Loucy (cell line): Measurements from ENCODE around the gene ERICH2.
"Not testable (repeated sequence)": the region's sequence is repeated elsewhere in the genome, so short reads cannot be mapped to it uniquely, and the experiment has no call there.

Experiments
- H2AFZ ChIP-seq: fragments of 200-600 bp; sonication (generic); 2 replicates; pipeline ENCODE4 v1.6.0; 2016; ENCODE audit warnings: antibody characterized with exemption, mild to moderate bottlenecking, low read length, moderate library complexity
- H3F3A ChIP-seq: fragments of 200-600 bp; 2 replicates; pipeline ENCODE4 v1.6.0; 2016; ENCODE audit warnings: antibody characterized with exemption, low read depth, mild to moderate bottlenecking
- H3K27me3 ChIP-seq: fragments of 200-600 bp; sonication (generic); 2 replicates; pipeline ENCODE4 v1.6.1; 2014; ENCODE audit warnings: low read length, mild to moderate bottlenecking; ENCODE audit not compliant: insufficient read depth, poor library complexity, severe bottlenecking
- H3K36me3 ChIP-seq: fragments of 200-600 bp; sonication (generic); 2 replicates; pipeline ENCODE4 v1.6.1; 2016; ENCODE audit warnings: low read length; ENCODE audit not compliant: insufficient read depth
- H3K4me1 ChIP-seq: fragments of 200-600 bp; sonication (generic); 2 replicates; pipeline ENCODE4 v1.5.1; 2014; ENCODE audit warnings: low read length, mild to moderate bottlenecking; ENCODE audit not compliant: insufficient read depth, poor library complexity, severe bottlenecking
- H3K4me2 ChIP-seq: fragments of 200-600 bp; sonication (generic); 2 replicates; pipeline ENCODE4 v1.6.0; 2014; ENCODE audit warnings: antibody characterized with exemption, low read length, low read depth, mild to moderate bottlenecking; ENCODE audit not compliant: poor library complexity, severe bottlenecking
- H3K4me3 ChIP-seq: fragments of 200-600 bp; sonication (generic); 2 replicates; pipeline ENCODE4 v1.5.1; 2014; ENCODE audit warnings: low read length, mild to moderate bottlenecking, mixed read lengths; ENCODE audit not compliant: poor library complexity, severe bottlenecking
- H3K79me2 ChIP-seq: fragments of 200-600 bp; sonication (generic); 2 replicates; pipeline ENCODE4 v1.6.1; 2014; ENCODE audit warnings: low read length; ENCODE audit not compliant: insufficient read depth
- H3K9ac ChIP-seq: fragments of 200-600 bp; sonication (generic); 2 replicates; pipeline ENCODE4 v1.6.0; 2014; ENCODE audit warnings: mild to moderate bottlenecking, low read depth, low read length, moderate library complexity; ENCODE audit not compliant: poor library complexity, severe bottlenecking
- H3K9me2 ChIP-seq: fragments of 200-600 bp; sonication (generic); replicated peaks from 2 replicates; pipeline ENCODE4 v1.6.1; 2016; ENCODE audit warnings: low read depth, low read length, mixed read lengths
- H3K9me3 ChIP-seq: fragments of 200-600 bp; sonication (generic); 2 replicates; pipeline ENCODE4 v1.6.1; 2014; ENCODE audit warnings: mild to moderate bottlenecking, antibody characterized with exemption, low read length, low read depth; ENCODE audit not compliant: insufficient read depth
- H4K20me1 ChIP-seq: fragments of 200-600 bp; sonication (generic); 2 replicates; pipeline ENCODE4 v1.6.0; 2014; ENCODE audit warnings: antibody characterized with exemption, low read length, mild to moderate bottlenecking; ENCODE audit not compliant: insufficient read depth, poor library complexity, severe bottlenecking
- CTCF ChIP-seq: fragments of 200-600 bp; sonication (generic); conservative IDR thresholded peaks from 2 replicates; pipeline ENCODE4 v1.5.1; 2014; ENCODE audit warnings: mild to moderate bottlenecking, antibody characterized with exemption, low read length
- EZH2phosphoT487 ChIP-seq: fragments of 200-600 bp; IDR thresholded peaks from 2 replicates; pipeline ENCODE4 v1.6.1; 2018; ENCODE audit warnings: antibody characterized with exemption, mild to moderate bottlenecking, moderate library complexity, borderline replicate concordance

Gene ERICH2

DNA sequence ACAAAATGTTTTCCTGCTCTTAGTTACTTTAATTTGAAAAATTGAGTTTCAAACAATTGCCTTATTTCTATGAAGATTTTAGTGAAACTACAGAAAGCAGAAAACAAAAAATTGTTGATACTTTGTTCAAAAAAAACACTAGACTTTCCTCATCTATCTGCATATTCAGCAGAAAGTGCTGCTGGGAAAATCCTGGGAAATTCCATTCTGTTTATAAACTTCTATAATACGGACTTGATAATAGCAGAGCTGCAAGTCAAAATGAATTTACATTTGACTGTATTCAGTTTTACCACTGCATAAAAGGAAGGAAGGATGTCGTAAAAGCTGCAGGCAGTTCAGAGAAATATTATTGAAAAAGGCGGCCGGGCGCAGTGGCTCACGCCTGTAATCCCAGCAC is 24.9 kb upstream of the ERICH2 start:
- Histone ChIP-seq H4K20me1 (no peaks in the 10 kb centered on the region), H3K4me3 (peak overlapping the region; percentile 43), H3K9me2 (no peaks in the 10 kb centered on the region), H3F3A (no peaks in the 10 kb centered on the region), H3K36me3 (no peaks in the 10 kb centered on the region), H3K9me3 (no peaks in the 10 kb centered on the region), H3K4me1 (peaks cover 22% of the 10 kb centered on the region), H3K79me2 (no peaks in the 10 kb centered on the region), H3K4me2 (peak overlapping the region; percentile 74), H3K27me3 (no peaks in the 10 kb centered on the region), H3K9ac (no peak overlapping the region), H2AFZ (no peak overlapping the region)
- TF ChIP-seq EZH2phosphoT487 (no peak), CTCF (no peak)

- TF ChIP-seq CTCF (no peak), EZH2phosphoT487 (no peak)
- Histone ChIP-seq H3K9me3 (no peaks in the 10 kb centered on the region), H3F3A (no peaks in the 10 kb centered on the region), H3K27me3 (no peaks in the 10 kb centered on the region), H3K4me2 (no peak overlapping the region), H3K79me2 (no peaks in the 10 kb centered on the region), H4K20me1 (no peaks in the 10 kb centered on the region), H3K9ac (no peak overlapping the region), H3K9me2 (no peaks in the 10 kb centered on the region), H3K36me3 (no peaks in the 10 kb centered on the region), H3K4me3 (no peak overlapping the region), H2AFZ (peak overlapping the region; percentile 47), H3K4me1 (peaks cover 22% of the 10 kb centered on the region)
Measured at GRCh38 chr2:170747921-170748320, 22.3 kb upstream of the ERICH2 start.

DNA sequence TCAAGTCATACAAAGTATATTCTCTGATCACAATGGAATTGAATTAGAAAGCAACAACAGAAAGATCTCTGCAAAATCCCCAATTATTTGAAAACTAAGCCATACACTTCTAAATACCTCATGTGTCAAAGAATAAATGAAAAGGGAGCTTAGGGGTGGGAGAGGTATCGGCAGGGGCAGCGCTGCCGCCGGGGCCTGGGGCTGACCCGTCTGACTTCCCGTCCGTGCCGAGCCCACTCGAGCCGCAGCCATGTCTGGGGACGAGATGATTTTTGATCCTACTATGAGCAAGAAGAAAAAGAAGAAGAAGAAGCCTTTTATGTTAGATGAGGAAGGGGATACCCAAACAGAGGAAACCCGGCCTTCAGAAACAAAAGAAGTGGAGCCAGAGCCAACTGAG is 18.6 kb upstream of the ERICH2 start:
- not testable (repeated sequence) for H3F3A ChIP-seq, H3K9ac ChIP-seq, H3K9me3 ChIP-seq, H3K27me3 ChIP-seq, H3K9me2 ChIP-seq, H4K20me1 ChIP-seq, H3K4me1 ChIP-seq, H2AFZ ChIP-seq, H3K4me3 ChIP-seq, H3K4me2 ChIP-seq, H3K79me2 ChIP-seq, H3K36me3 ChIP-seq

DNA sequence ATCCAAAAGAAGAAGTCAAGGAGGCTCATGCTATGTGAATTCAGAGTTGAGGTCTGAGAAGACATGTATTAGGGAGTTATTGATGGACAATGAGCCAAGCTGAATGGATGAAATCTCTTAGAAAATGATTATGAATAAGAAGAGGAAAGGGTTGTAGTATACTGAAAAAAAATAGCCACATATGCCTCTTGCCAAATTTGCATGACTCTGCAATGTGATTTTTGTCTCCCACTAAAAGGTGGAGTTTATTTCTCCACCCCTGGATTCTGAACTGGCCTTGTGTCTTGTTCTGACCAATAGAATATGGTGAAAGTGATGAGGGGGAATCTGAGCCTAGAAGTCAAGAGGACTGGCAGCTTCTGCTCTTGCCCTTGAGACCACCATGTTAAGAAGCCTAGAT is 8.6 kb upstream of the ERICH2 start:
- no peak overlapping the region for H3K9ac ChIP-seq
- H2AFZ ChIP-seq, result no peak overlapping the region
- no peaks in the 10 kb centered on the region for H3K36me3 ChIP-seq
- TF ChIP-seq CTCF, result no peak
- no peak for TF ChIP-seq EZH2phosphoT487
- no peak overlapping the region for H3K4me2 ChIP-seq
- H3K9me3 ChIP-seq, result no peaks in the 10 kb centered on the region
- H3K4me1 ChIP-seq, result no peaks in the 10 kb centered on the region
- no peaks in the 10 kb centered on the region for H3K79me2 ChIP-seq
- no peaks in the 10 kb centered on the region for H3F3A ChIP-seq
- H3K4me3 ChIP-seq, result no peak overlapping the region
- H3K9me2 ChIP-seq, result no peaks in the 10 kb centered on the region
- H4K20me1 ChIP-seq, result no peaks in the 10 kb centered on the region
- H3K27me3 ChIP-seq, result no peaks in the 10 kb centered on the region
